ENCODE data around the gene IKBIP.
"Not testable (repeated sequence)": the region's sequence is repeated elsewhere in the genome, so short reads cannot be mapped to it uniquely, and the experiment has no call there.

IKBIP gene, protein sequence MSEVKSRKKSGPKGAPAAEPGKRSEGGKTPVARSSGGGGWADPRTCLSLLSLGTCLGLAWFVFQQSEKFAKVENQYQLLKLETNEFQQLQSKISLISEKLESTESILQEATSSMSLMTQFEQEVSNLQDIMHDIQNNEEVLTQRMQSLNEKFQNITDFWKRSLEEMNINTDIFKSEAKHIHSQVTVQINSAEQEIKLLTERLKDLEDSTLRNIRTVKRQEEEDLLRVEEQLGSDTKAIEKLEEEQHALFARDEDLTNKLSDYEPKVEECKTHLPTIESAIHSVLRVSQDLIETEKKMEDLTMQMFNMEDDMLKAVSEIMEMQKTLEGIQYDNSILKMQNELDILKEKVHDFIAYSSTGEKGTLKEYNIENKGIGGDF

GRCh38 chr12:98644712-98645571 lies at the start of gene IKBIP, which contains the start of gene APAF1:
TSS of gene IKBIP (minus strand) at chr12:98644788. CDS start at chr12:98644701, 87 bp downstream.
TSS of gene APAF1 (plus strand) at chr12:98645290. CDS start at chr12:98648360, 3,070 bp downstream.
- in situ Hi-C loops (cut with HindIII; ENCODE audit: low sequenced_read_pairs), result no loop called here

DNA sequence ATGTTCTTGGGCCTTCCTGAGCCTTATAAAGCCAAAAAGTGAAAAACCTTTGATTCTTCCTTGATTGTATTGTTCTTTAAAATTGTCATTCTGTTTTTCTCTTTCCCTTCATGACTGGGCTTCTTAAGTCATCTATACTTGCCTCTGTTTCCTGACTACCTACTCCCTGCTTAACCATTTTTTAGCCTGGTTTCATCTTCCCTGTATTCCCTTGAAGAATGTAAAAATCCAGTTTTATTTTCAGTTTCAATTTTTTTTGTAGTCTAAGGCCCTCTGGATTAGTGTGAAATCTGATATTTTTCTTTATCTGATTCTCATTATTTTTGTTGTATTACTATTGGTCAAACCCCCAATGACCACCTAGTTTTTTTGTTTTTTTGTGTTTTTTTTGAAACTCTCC lies 46.8 kb upstream of the IKBIP start:
- in situ Hi-C loops (cut with HindIII; ENCODE audit: low sequenced_read_pairs), result no loop called here

DNA sequence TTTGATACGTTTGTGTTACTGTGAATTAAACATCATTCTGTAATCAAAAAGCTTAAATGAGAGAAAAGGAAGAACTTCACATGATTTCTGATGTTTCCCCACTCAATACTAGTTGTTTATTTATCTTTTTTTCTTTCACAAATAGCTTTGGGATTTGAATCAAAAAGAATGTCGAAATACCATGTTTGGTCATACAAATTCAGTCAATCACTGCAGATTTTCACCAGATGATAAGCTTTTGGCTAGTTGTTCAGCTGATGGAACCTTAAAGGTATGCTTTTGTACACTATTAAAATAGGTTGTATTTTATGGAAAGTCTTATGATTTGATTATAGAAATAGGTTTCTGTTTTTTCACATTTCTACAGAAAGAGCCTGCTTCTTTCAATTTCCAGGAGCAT lies 42.0 kb upstream of the IKBIP start:
- in situ Hi-C loops (cut with HindIII; ENCODE audit: low sequenced_read_pairs), result no loop called here

DNA sequence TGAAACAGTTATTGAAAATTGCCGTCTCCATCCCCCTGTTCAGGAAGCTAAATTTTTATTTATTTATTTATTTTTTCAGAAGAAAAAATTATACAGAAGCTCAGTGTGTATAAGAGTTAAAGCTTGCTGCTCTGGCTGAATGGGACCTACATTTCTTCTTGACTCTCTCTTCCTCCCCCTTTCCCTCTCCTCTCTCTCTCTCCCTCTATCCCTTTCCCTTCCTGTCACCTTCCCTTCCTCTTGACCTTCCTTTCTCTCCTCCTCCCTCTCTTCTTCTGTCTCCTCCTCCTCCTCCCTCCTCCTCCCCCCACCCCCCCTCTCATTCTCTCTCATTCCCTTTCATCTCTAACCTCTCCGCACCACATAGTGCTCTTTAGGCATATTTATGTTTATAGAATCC lies 39.6 kb upstream of the IKBIP start:
- in situ Hi-C loops (cut with HindIII; ENCODE audit: low sequenced_read_pairs), result no loop called here

- in situ Hi-C loops (cut with HindIII; ENCODE audit: low sequenced_read_pairs), result no loop called here
These were observed 35.0 kb upstream of the IKBIP start for GRCh38 chr12:98679611-98680005.

- in situ Hi-C loops (cut with HindIII; ENCODE audit: low sequenced_read_pairs), result no loop called here
These were observed 34.5 kb upstream of the IKBIP start for GRCh38 chr12:98678946-98679610.

GRCh38 chr12:98678236-98678945 lies 33.8 kb upstream of the IKBIP start:
- in situ Hi-C loops (cut with HindIII; ENCODE audit: low sequenced_read_pairs), result no loop called here

GRCh38 chr12:98674841-98675240 lies 30.3 kb upstream of the IKBIP start:
- in situ Hi-C loops (cut with HindIII; ENCODE audit: low sequenced_read_pairs), result no loop called here

- in situ Hi-C loops (cut with HindIII; ENCODE audit: low sequenced_read_pairs), result no loop called here
These were observed 26.9 kb upstream of the IKBIP start for GRCh38 chr12:98671459-98671858.

DNA sequence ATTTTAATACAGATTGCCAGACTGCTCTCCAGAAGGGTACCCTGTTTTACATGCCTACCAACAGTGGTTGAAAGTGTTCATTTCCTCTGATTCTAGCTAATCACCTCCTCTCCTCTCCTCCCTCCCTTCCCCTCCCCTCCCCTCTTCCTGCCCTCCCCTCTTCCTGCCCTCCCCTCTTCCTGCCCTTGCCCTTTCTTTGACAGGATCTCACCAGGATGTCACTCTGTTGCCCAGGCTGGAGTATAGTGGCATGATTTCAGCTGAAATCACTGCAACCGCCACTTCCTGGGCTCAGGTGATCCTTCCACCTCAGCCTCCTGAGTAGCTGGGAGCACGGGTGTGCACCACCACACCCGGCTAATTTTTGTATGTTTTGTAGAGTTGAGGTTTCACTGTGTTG lies 25.2 kb upstream of the IKBIP start:
- in situ Hi-C loops (cut with HindIII; ENCODE audit: low sequenced_read_pairs), result no loop called here

GRCh38 chr12:98660521-98660920 lies 15.9 kb upstream of the IKBIP start:
- in situ Hi-C loops (cut with HindIII; ENCODE audit: low sequenced_read_pairs), result no loop called here

DNA sequence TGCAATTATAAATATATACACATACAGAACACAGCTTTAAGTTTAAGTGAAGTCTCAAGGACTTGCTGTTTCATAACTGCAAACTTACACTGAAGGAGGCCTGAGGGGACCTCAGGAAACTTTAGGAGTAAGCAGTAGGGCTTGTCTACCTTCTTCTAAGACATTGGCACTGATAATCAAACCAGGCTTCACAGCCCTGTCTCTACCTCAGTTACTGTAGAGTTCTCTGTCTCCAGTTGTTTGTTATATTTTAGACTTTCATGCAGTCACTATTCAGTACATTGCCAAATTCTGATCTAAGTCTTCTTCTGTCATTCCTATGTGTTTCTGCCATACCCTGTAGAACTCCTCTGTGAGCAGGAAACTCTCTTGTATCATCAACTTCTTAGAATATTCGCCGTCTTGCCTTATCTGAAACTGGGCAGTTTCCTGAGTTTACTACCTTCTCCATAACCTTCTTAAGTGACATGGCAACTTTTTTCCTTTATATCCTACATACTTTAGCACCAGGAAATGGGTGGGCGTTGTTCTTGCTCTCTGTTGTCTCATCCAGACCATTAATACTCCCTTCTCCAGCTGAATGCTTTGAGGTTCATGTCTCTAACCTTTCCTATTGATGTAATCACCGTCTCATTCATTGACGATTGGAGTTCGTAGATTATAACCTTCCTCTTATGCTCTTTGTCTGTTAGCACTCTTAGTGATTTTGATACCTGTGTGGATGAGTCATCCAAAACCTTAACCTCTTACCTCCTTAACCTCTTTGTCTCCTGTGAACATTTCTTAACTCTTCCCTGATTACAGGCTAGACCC lies 11.9 kb upstream of the IKBIP start:
- in situ Hi-C loops (cut with HindIII; ENCODE audit: low sequenced_read_pairs), result no loop called here

GRCh38 chr12:98653866-98654493 lies 9.4 kb upstream of the IKBIP start:
- in situ Hi-C loops (cut with HindIII; ENCODE audit: low sequenced_read_pairs), result no loop called here

GRCh38 chr12:98651328-98651727 lies 6.7 kb upstream of the IKBIP start:
- in situ Hi-C loops (cut with HindIII; ENCODE audit: low sequenced_read_pairs), result no loop called here

GRCh38 chr12:98646294-98647090 lies 1.9 kb upstream of the IKBIP start:
- in situ Hi-C loops (cut with HindIII; ENCODE audit: low sequenced_read_pairs), result no loop called here

DNA sequence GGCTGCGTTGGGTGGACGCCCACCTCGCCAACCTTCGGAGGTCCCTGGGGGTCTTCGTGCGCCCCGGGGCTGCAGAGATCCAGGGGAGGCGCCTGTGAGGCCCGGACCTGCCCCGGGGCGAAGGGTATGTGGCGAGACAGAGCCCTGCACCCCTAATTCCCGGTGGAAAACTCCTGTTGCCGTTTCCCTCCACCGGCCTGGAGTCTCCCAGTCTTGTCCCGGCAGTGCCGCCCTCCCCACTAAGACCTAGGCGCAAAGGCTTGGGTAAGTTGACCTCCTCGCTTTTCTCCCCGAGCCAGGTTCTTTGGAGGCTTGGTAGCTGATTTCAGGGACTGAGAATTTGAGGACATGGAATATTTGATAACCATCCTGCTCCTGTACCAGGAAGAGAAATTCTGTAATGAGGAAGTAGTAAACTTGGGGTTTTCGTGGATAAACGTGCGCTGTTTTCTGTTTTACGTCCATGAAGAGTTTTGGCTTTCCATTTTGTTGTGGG lies 1.0 kb upstream of the IKBIP start:
- in situ Hi-C loops (cut with HindIII; ENCODE audit: low sequenced_read_pairs), result no loop called here

DNA sequence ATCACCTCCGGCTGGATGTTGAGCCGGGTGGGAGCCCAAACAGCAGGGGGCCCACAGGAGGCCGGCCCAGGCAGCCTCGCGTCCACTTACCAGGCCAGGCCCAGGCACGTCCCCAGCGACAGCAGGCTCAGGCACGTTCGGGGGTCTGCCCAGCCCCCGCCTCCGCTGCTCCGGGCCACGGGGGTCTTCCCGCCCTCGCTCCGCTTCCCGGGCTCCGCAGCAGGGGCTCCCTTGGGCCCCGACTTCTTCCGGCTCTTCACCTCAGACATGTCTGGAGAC lies 216 bp downstream of the IKBIP start:
- in situ Hi-C loops (cut with HindIII; ENCODE audit: low sequenced_read_pairs), result no loop called here

DNA sequence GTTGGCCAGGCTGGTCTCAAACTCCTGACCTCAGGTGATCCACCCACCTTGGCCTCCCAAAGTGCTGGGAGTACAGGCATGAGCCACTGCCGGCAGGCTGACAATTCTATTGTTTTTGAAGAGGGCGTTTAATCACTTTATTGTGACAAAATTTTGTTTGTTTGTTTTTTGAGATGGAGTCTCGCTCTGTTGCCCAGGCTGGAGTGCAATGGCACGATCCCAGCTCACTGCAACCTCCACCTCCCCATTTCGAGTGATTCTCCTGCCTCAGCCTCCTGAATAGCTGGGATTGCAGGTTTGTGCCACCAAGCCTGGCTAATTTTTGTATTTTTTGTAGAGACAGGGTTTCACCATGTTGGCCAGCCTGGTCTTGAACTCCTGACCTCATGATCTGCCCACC lies 1.8 kb downstream of the IKBIP start:
- in situ Hi-C loops (cut with HindIII; ENCODE audit: low sequenced_read_pairs), result not testable (repeated sequence)

GRCh38 chr12:98639491-98639890 lies 5.1 kb downstream of the IKBIP start:
- in situ Hi-C loops (cut with HindIII; ENCODE audit: low sequenced_read_pairs), result no loop called here

All from endothelial cell of hepatic sinusoid (primary cell).